MM.1S (cell line): ENCODE data around the gene UPK1A.
A peak's percentile ranks its signal among the peaks of the same experiment; 100 is the strongest.

Source experiments
- DNase-seq: peaks from one replicate; pipeline ENCODE4 v3.0.0-alpha.2; 2015
- H2AFZ ChIP-seq: fragments of 300-600 bp; sonication (generic); 2 replicates; pipeline ENCODE4 v1.6.0; 2016; ENCODE audit warnings: antibody characterized with exemption, low read length
- H3F3A ChIP-seq: fragments of 300-600 bp; sonication (generic); 2 replicates; pipeline ENCODE4 v1.6.1; 2016; ENCODE audit warnings: mild to moderate bottlenecking, antibody characterized with exemption, low read length, moderate library complexity, mixed read lengths; ENCODE audit not compliant: insufficient read depth
- H3K27ac ChIP-seq: fragments of 300-600 bp; sonication (generic); 2 replicates; pipeline ENCODE4 v1.5.1; 2016; ENCODE audit warnings: mild to moderate bottlenecking, low read length
- H3K27me3 ChIP-seq: fragments of 300-600 bp; sonication (generic); replicated peaks from 2 replicates; pipeline ENCODE4 v1.6.0; 2016; ENCODE audit warnings: low read length; ENCODE audit not compliant: insufficient read depth
- H3K36me3 ChIP-seq: fragments of 300-600 bp; sonication (generic); replicated peaks from 2 replicates; pipeline ENCODE4 v1.6.1; 2016; ENCODE audit warnings: mild to moderate bottlenecking, low read length, mixed read lengths; ENCODE audit not compliant: insufficient read depth
- H3K4me1 ChIP-seq: fragments of 300-600 bp; sonication (generic); 2 replicates; pipeline ENCODE4 v1.6.1; 2016; ENCODE audit warnings: low read length, mixed read lengths
- H3K4me2 ChIP-seq: fragments of 300-600 bp; sonication (generic); 2 replicates; pipeline ENCODE4 v1.6.0; 2016; ENCODE audit warnings: low read depth, low read length
- H3K4me3 ChIP-seq: fragments of 300-600 bp; sonication (generic); 2 replicates; pipeline ENCODE4 v1.5.1; 2016; ENCODE audit warnings: low read length, mixed read lengths
- H3K79me2 ChIP-seq: fragments of 300-600 bp; sonication (generic); 2 replicates; pipeline ENCODE4 v1.6.1; 2016; ENCODE audit warnings: mixed run types, low read length, mixed read lengths
- H3K9ac ChIP-seq: fragments of 300-600 bp; sonication (generic); 2 replicates; pipeline ENCODE4 v1.6.1; 2016; ENCODE audit warnings: low read length, mixed read lengths
- H3K9me2 ChIP-seq: fragments of 300-600 bp; sonication (generic); replicated peaks from 2 replicates; pipeline ENCODE4 v1.6.1; 2016; ENCODE audit warnings: mild to moderate bottlenecking, low read length, mixed read lengths; ENCODE audit not compliant: insufficient read depth
- H3K9me3 ChIP-seq: fragments of 300-600 bp; sonication (generic); replicated peaks from 2 replicates; pipeline ENCODE4 v1.6.1; 2016; ENCODE audit warnings: mild to moderate bottlenecking, low read length, mixed read lengths; ENCODE audit not compliant: insufficient read depth
- H4K20me1 ChIP-seq: fragments of 300-600 bp; sonication (generic); 2 replicates; pipeline ENCODE4 v1.6.1; 2016; ENCODE audit warnings: mild to moderate bottlenecking, low read length, moderate library complexity, mixed read lengths; ENCODE audit not compliant: insufficient read depth
- CTCF ChIP-seq: fragments of 300-600 bp; sonication (generic); IDR thresholded peaks from 2 replicates; pipeline ENCODE4 v1.5.1; 2016; ENCODE audit warnings: antibody characterized with exemption, low read length, mixed read lengths
- EZH2 ChIP-seq: fragments of 300-600 bp; sonication (generic); optimal IDR thresholded peaks from 2 replicates; pipeline ENCODE3; 2017; ENCODE audit warnings: low read depth, mild to moderate bottlenecking, antibody characterized with exemption, low read length, mixed read lengths
- EZH2phosphoT487 ChIP-seq: fragments of 300-600 bp; sonication (generic); IDR thresholded peaks from 2 replicates; pipeline ENCODE4 v1.6.1; 2018; ENCODE audit warnings: antibody characterized with exemption, low read length

Gene UPK1A

DNA sequence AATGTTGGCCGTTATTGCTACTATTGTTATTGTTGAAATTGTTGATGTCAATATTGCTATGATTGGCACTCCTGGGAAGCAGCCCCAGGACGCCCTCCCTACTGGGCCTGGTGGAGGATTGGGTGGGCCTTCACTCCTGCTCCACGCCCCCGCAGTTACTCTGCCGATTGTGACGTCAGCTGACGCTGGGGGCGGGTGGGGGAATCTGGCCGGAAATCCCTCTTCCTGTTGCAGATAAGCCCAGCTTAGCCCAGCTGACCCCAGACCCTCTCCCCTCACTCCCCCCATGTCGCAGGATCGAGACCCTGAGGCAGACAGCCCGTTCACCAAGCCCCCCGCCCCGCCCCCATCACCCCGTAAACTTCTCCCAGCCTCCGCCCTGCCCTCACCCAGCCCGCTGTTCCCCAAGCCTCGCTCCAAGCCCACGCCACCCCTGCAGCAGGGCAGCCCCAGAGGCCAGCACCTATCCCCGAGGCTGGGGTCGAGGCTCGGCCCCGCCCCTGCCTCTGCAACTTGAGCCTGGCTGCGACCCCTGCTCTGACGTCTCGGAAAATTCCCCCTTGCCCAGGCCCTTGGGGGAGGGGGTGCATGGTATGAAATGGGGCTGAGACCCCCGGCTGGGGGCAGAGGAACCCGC, 24.7 kb upstream of the UPK1A start, which contains the start of gene ETV2:
Gene ETV2 (plus strand): TSS at position 231 of the 637 bp plus-strand sequence. CDS start 716 bp downstream, outside the sequence.
- no peaks in the 10 kb centered on the region for H3K27me3 ChIP-seq
- no peak within 1 kb of the TSS for H3K4me2 ChIP-seq
- H3K9me3 ChIP-seq = no peaks in the 10 kb centered on the region
- no peaks in the 10 kb centered on the region for H3K79me2 ChIP-seq
- no peak for DNase-seq
- H3K4me1 ChIP-seq = peaks cover 5% of the 10 kb centered on the region; the same call in 1 of the 2 replicates
- H2AFZ ChIP-seq = no peak within 1 kb of the TSS
- H4K20me1 ChIP-seq = no peaks in the 10 kb centered on the region
- H3K27ac ChIP-seq = no peak within 1 kb of the TSS
- no peak within 1 kb of the TSS for H3K9ac ChIP-seq
- no peaks in the 10 kb centered on the region for H3K9me2 ChIP-seq
- H3F3A ChIP-seq = peaks cover 18% of the 10 kb centered on the region
- H3K4me3 ChIP-seq = no peak within 1 kb of the TSS
- TF ChIP-seq CTCF = no peak
- no peak for TF ChIP-seq EZH2
- TF ChIP-seq EZH2phosphoT487 = no peak
- no peaks in the 10 kb centered on the region; the same call in 1 of the 2 replicates for H3K36me3 ChIP-seq

GRCh38 chr19:35642312-35642711, 24.0 kb upstream of the UPK1A start:
- Histone ChIP-seq H3F3A (peaks cover 18% of the 10 kb centered on the region), H3K4me3 (no peak overlapping the region), H3K9ac (no peak overlapping the region), H3K27me3 (no peaks in the 10 kb centered on the region), H3K79me2 (no peaks in the 10 kb centered on the region), H3K9me2 (no peaks in the 10 kb centered on the region), H4K20me1 (no peaks in the 10 kb centered on the region), H3K36me3 (no peaks in the 10 kb centered on the region), H2AFZ (no peak overlapping the region), H3K9me3 (no peaks in the 10 kb centered on the region), H3K4me2 (no peak overlapping the region), H3K27ac (no peak overlapping the region), H3K4me1 (peaks cover 5% of the 10 kb centered on the region; the same call in 1 of the 2 replicates)
- no peak for DNase-seq
- TF ChIP-seq EZH2phosphoT487 (no peak), EZH2 (no peak), CTCF (no peak)

DNA sequence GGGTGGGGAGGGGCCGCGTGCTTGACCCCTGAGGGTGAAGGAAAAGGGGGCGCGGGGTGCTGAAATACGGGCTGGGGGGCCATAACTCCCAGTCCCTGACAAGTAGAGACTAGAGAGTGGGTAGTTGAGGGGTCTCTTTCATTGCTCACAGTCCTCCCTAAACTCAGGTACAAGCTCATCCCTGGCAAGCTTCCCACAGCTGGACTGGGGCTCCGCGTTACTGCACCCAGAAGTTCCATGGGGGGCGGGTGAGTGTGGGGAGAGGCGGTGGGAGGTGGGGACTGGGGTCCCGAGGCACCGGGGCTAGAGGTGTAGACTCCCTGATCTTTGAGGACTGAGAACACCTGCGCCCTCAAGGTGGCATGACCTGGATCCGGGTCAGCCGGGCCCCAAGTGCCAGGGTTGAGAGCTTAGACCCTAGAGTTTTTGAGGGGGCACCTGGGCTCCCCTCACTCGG, 23.5 kb upstream of the UPK1A start:
- Histone ChIP-seq H3K4me3 (peak overlapping the region; percentile 81), H3K9ac (peak overlapping the region; percentile 91), H3K27ac (peak overlapping the region; percentile 83; the same call in 1 of the 2 replicates), H3K9me3 (no peaks in the 10 kb centered on the region), H3K27me3 (no peaks in the 10 kb centered on the region), H2AFZ (peak overlapping the region; percentile 93), H4K20me1 (no peaks in the 10 kb centered on the region), H3K36me3 (no peaks in the 10 kb centered on the region), H3K4me2 (peak overlapping the region; percentile 96), H3F3A (peaks cover 18% of the 10 kb centered on the region), H3K9me2 (no peaks in the 10 kb centered on the region), H3K4me1 (peaks cover 5% of the 10 kb centered on the region; the same call in 1 of the 2 replicates), H3K79me2 (no peaks in the 10 kb centered on the region)
- no peak for DNase-seq
- TF ChIP-seq CTCF = no peak
- TF ChIP-seq EZH2phosphoT487 = no peak
- TF ChIP-seq EZH2 = no peak
